Mesendoderm (in vitro differentiated cells): ENCODE results near the gene DHPS.
A peak's percentile ranks its signal among the peaks of the same experiment; 100 is the strongest.

Experiments used
- DNase-seq: peaks from one replicate; pipeline ENCODE4 v3.0.0; 2013
- H2AK5ac ChIP-seq: 2 replicates; pipeline ENCODE4 v1.6.1; 2013; ENCODE audit warnings: low read length, inconsistent platforms
- H2BK120ac ChIP-seq: 2 replicates; pipeline ENCODE4 v1.6.1; 2013; ENCODE audit warnings: low read depth, mild to moderate bottlenecking, low read length, moderate library complexity, mixed read lengths
- H2BK15ac ChIP-seq: replicated peaks from 2 replicates; pipeline ENCODE4 v1.6.1; 2013; ENCODE audit warnings: low read depth, mild to moderate bottlenecking, moderate library complexity
- H2BK5ac ChIP-seq: 2 replicates; pipeline ENCODE4 v1.6.1; 2013; ENCODE audit warnings: low read length, inconsistent platforms
- H3K18ac ChIP-seq: 2 replicates; pipeline ENCODE4 v1.6.1; 2013; ENCODE audit warnings: mild to moderate bottlenecking, low read length, mixed read lengths
- H3K23ac ChIP-seq: one replicate; pipeline ENCODE4 v1.6.1; 2013; ENCODE audit warnings: low read length
- H3K27ac ChIP-seq: 2 replicates; pipeline ENCODE4 v1.5.1; 2013; ENCODE audit warnings: low read depth, mild to moderate bottlenecking, inconsistent platforms, low read length, moderate library complexity
- H3K27me3 ChIP-seq: 2 replicates; pipeline ENCODE4 v1.6.1; 2013; ENCODE audit warnings: low read length, control low read depth, mild to moderate bottlenecking, inconsistent platforms; ENCODE audit not compliant: insufficient read depth, poor library complexity
- H3K36me3 ChIP-seq: 2 replicates; pipeline ENCODE4 v1.6.1; 2013; ENCODE audit warnings: low read length, inconsistent platforms; ENCODE audit not compliant: control insufficient read depth, insufficient read depth
- H3K4ac ChIP-seq: one replicate; pipeline ENCODE4 v1.6.1; 2013; ENCODE audit warnings: low read depth, mild to moderate bottlenecking, low read length, moderate library complexity
- H3K4me1 ChIP-seq: 2 replicates; pipeline ENCODE4 v1.6.1; 2013; ENCODE audit warnings: low read depth, low read length, inconsistent platforms; ENCODE audit not compliant: control insufficient read depth
- H3K4me2 ChIP-seq: 2 replicates; pipeline ENCODE4 v1.6.1; 2013; ENCODE audit warnings: low read length
- H3K4me3 ChIP-seq: 2 replicates; pipeline ENCODE4 v1.5.1; 2013; ENCODE audit warnings: mild to moderate bottlenecking, low read length
- H3K56ac ChIP-seq: one replicate; pipeline ENCODE4 v1.6.1; 2013; ENCODE audit warnings: low read length
- H3K79me1 ChIP-seq: 2 replicates; pipeline ENCODE4 v1.6.1; 2013; ENCODE audit warnings: low read length, inconsistent platforms
- H3K79me2 ChIP-seq: 2 replicates; pipeline ENCODE4 v1.6.1; 2013; ENCODE audit warnings: mild to moderate bottlenecking, low read length; ENCODE audit not compliant: control insufficient read depth, insufficient read depth
- H3K9ac ChIP-seq: 2 replicates; pipeline ENCODE4 v1.6.1; 2013; ENCODE audit warnings: low read length, inconsistent platforms
- H4K5ac ChIP-seq: one replicate; pipeline ENCODE4 v1.6.1; 2013; ENCODE audit warnings: low read length
- H4K8ac ChIP-seq: one replicate; pipeline ENCODE4 v1.6.1; 2013; ENCODE audit warnings: low read depth, mild to moderate bottlenecking, control low read depth, low read length, moderate library complexity
- WGBS: extraction: QIAGEN DNeasy Blood & Tissue Kit; methylation state at CpG from one replicate; pipeline ENCODE4 v1.1.7; 2013; ENCODE audit warnings: low lambda C conversion rate, missing lambda C conversion rate; ENCODE audit not compliant: insufficient coverage; ENCODE audit errors: extremely low coverage; 5-methylcytosine and 5-hydroxymethylcytosine counted together
- small RNA-seq: library from polyadenylated mRNA; stranded (forward); fragments of <200 nt; extraction: miRNeasy Mini kit (QIAGEN cat#:217004); gene quantifications from one replicate; pipeline ENCODE3, GENCODE V24; 2013; ENCODE audit not compliant: insufficient read depth

DHPS gene

DNA sequence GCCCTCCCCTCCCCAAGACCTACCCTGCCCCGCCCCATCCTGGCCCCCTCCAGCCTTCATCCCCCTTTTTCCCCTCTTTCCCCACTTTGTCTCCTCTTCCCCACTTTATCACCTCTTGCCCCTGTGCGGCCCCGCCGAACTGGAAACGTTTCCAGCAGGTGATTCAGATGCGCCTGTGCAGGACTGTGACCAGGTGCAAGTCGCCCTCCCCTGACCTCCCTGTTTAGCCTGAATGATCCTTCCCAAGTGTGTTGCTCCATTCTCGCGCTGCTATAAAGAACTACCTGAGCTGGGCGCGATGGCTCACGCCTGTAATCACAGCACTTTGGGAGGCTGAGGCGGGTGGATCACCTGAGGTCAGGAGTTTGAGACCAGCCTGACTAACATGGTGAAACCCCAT is 45.0 kb downstream of the DHPS start:
- no peak overlapping the region for H3K4me3 ChIP-seq
- no peaks in the 10 kb centered on the region for H3K79me1 ChIP-seq
- H3K27me3 ChIP-seq = no peaks in the 10 kb centered on the region
- H3K36me3 ChIP-seq = no peaks in the 10 kb centered on the region
- H2BK120ac ChIP-seq = no peak overlapping the region
- no peaks in the 10 kb centered on the region for H3K4me1 ChIP-seq
- no peak overlapping the region for H3K27ac ChIP-seq
- H2AK5ac ChIP-seq = no peak overlapping the region
- H4K8ac ChIP-seq = no peak overlapping the region
- no peak overlapping the region for H3K56ac ChIP-seq
- no peak for DNase-seq
- H3K4ac ChIP-seq = no peak overlapping the region
- H3K79me2 ChIP-seq = no peaks in the 10 kb centered on the region
- H2BK15ac ChIP-seq = no peak overlapping the region
- no peak overlapping the region for H2BK5ac ChIP-seq
- H4K5ac ChIP-seq = no peak overlapping the region
- no peak overlapping the region for H3K23ac ChIP-seq
- no peak overlapping the region for H3K9ac ChIP-seq
- no peak overlapping the region for H3K18ac ChIP-seq
- no CpG with 5 or more reads among the region's 13 CpGs for WGBS
- no peak overlapping the region for H3K4me2 ChIP-seq

DNA sequence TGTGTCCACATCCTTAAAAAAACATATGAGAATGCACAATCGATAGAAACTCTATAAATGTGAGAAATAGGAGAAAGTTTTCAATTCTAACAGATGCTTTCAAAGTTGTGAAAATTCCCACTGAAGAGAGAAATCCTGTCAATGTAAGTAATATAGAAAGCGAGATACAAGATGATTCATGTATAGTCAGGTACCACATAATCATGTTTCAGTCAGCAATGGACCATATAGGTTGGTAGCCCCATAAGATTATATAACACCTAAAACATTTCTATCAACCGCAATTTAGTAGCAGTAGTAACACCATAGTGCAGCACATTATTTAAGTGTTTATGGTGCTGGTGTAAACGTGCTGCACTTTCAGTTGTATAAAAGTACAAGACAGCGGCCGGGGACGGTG is 52.5 kb downstream of the DHPS start:
- H3K56ac ChIP-seq = no peak overlapping the region
- no CpG with 5 or more reads among the region's 7 CpGs for WGBS
- H3K79me1 ChIP-seq = no peaks in the 10 kb centered on the region
- H4K8ac ChIP-seq = no peak overlapping the region
- H3K4me1 ChIP-seq = no peaks in the 10 kb centered on the region
- H3K27me3 ChIP-seq = no peaks in the 10 kb centered on the region
- no peak overlapping the region for H3K4me3 ChIP-seq
- H3K27ac ChIP-seq = no peak overlapping the region
- H3K4me2 ChIP-seq = no peak overlapping the region
- H3K79me2 ChIP-seq = no peaks in the 10 kb centered on the region
- no peak overlapping the region for H4K5ac ChIP-seq
- H3K36me3 ChIP-seq = peaks cover 13% of the 10 kb centered on the region
- H3K4ac ChIP-seq = no peak overlapping the region
- no peak overlapping the region for H2BK120ac ChIP-seq
- H3K23ac ChIP-seq = no peak overlapping the region
- no peak overlapping the region for H3K18ac ChIP-seq
- H3K9ac ChIP-seq = no peak overlapping the region
- DNase-seq = no peak
- H2BK15ac ChIP-seq = no peak overlapping the region
- no peak overlapping the region for H2AK5ac ChIP-seq
- H2BK5ac ChIP-seq = no peak overlapping the region

DNA sequence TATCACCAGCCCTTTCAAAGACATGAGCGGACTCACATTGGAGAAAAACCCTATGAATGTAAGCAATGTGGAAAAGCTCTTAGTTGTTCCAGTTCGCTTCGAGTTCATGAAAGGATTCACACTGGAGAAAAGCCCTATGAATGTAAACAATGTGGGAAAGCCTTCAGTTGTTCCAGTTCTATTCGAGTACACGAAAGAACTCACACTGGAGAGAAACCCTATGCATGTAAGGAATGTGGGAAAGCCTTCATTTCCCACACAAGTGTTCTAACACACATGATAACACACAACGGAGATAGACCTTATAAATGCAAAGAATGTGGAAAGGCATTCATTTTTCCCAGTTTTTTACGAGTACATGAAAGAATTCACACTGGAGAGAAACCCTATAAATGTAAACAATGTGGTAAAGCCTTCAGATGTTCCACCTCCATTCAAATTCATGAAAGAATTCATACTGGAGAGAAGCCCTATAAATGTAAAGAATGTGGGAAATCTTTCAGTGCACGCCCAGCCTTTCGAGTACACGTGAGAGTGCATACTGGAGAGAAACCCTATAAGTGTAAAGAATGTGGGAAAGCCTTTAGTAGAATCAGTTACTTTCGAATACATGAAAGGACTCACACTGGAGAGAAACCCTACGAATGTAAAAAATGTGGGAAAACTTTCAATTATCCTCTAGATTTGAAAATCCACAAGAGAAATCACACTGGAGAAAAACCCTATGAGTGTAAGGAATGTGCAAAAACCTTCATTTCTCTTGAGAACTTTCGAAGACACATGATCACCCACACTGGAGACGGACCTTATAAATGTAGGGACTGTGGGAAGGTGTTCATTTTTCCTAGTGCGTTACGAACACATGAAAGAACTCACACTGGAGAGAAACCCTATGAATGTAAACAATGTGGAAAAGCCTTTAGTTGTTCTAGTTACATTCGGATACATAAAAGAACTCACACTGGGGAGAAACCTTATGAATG is 53.3 kb downstream of the DHPS start:
- no peaks in the 10 kb centered on the region for H3K79me1 ChIP-seq
- H3K27me3 ChIP-seq = no peaks in the 10 kb centered on the region
- H3K9ac ChIP-seq = no peak overlapping the region
- DNase-seq = peak; percentile 69
- WGBS = no CpG with 5 or more reads among the region's 17 CpGs
- H2BK120ac ChIP-seq = no peak overlapping the region
- H2BK15ac ChIP-seq = no peak overlapping the region
- H2BK5ac ChIP-seq = no peak overlapping the region
- H3K23ac ChIP-seq = no peak overlapping the region
- H3K27ac ChIP-seq = no peak overlapping the region
- H4K5ac ChIP-seq = no peak overlapping the region
- no peak overlapping the region for H4K8ac ChIP-seq
- H3K18ac ChIP-seq = no peak overlapping the region
- no peak overlapping the region for H3K56ac ChIP-seq
- H3K4me3 ChIP-seq = peak overlapping the region; percentile 32
- H3K4me2 ChIP-seq = no peak overlapping the region
- no peak overlapping the region for H2AK5ac ChIP-seq
- H3K36me3 ChIP-seq = peaks cover 13% of the 10 kb centered on the region
- H3K79me2 ChIP-seq = no peaks in the 10 kb centered on the region
- no peak overlapping the region for H3K4ac ChIP-seq
- no peaks in the 10 kb centered on the region for H3K4me1 ChIP-seq

DNA sequence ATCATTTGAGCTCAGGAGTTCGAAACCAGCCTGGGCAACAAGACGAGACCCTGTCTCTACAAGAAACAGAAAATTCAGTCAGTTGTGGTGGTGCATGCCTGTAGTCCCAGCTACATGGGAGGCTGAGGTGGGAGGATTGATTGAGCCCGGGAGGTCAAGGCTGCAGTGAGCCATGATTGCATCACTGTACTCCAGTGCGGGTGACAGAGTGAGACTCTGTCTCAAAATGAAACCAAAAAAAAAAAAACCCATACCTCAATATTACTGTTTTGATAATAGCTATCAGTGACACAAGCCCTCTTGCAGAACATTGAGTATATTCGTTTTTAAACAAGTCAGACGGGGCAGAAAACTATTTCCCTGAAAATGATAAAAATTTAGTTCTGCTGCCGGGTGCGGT is 54.7 kb downstream of the DHPS start:
- H3K36me3 ChIP-seq = peaks cover 13% of the 10 kb centered on the region
- H2AK5ac ChIP-seq = no peak overlapping the region
- no peak overlapping the region for H2BK120ac ChIP-seq
- H3K56ac ChIP-seq = no peak overlapping the region
- H3K18ac ChIP-seq = no peak overlapping the region
- no peak overlapping the region for H3K4me3 ChIP-seq
- H4K8ac ChIP-seq = no peak overlapping the region
- no peak for DNase-seq
- no peak overlapping the region for H2BK5ac ChIP-seq
- H3K4ac ChIP-seq = no peak overlapping the region
- no peaks in the 10 kb centered on the region for H3K79me1 ChIP-seq
- H3K9ac ChIP-seq = no peak overlapping the region
- no peak overlapping the region for H3K4me2 ChIP-seq
- no peak overlapping the region for H3K23ac ChIP-seq
- H3K27ac ChIP-seq = no peak overlapping the region
- H2BK15ac ChIP-seq = no peak overlapping the region
- no peaks in the 10 kb centered on the region for H3K79me2 ChIP-seq
- no CpG with 5 or more reads among the region's 8 CpGs for WGBS
- H3K4me1 ChIP-seq = no peaks in the 10 kb centered on the region
- no peaks in the 10 kb centered on the region for H3K27me3 ChIP-seq
- no peak overlapping the region for H4K5ac ChIP-seq

Small RNA genes lying within 50 kb of the gene (small RNA-seq; reads per million reads assigned to genes)
- 18.6 reads per million, percentile 91 among the genes with 10 or more reads in this experiment for gene SNORD41
